Body of pancreas (tissue), 4 donors: ENCODE measurements around the gene CLEC17A.

Experiments
- POLR2A ChIP-seq, 3 donors: fragments of 450-650 bp; IDR thresholded peaks; one replicate each; pipeline ENCODE4 v1.6.1; 2016; ENCODE audit warnings: antibody characterized with exemption in 3 of 3, mild to moderate bottlenecking in 2 of 3
- TF ChIP-seq, protein P1 (sequence below), 7 experiments: fragments of 450-650 bp in 4 of 7; fragments of 200-600 bp in 3 of 7; sonication (generic) in 3 of 7; IDR thresholded peaks; one replicate each; pipeline ENCODE4 v1.5.1; 2016 to 2019; ENCODE audit warnings: antibody characterized with exemption in 7 of 7

DNA sequence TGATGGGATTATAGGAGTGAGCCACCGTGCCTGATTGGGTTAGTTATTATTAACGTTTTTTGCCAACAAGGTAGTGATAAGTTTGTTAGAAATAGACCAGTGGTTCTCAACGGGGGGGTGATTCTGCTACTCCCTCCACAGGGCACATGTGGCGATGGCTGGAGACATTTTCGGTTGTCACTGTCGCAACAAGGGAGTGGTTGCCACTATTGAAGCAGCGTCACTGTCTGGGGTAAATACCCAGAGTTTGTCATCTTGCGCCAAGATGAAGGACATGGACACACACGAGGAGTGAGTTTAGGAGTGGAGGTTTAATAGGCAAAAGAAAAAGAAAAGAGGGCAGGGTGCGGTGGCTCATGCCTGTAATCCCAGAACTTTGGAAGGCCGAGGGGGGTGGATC, 72.8 kb downstream of the CLEC17A start:
- TF ChIP-seq, protein P1, sequence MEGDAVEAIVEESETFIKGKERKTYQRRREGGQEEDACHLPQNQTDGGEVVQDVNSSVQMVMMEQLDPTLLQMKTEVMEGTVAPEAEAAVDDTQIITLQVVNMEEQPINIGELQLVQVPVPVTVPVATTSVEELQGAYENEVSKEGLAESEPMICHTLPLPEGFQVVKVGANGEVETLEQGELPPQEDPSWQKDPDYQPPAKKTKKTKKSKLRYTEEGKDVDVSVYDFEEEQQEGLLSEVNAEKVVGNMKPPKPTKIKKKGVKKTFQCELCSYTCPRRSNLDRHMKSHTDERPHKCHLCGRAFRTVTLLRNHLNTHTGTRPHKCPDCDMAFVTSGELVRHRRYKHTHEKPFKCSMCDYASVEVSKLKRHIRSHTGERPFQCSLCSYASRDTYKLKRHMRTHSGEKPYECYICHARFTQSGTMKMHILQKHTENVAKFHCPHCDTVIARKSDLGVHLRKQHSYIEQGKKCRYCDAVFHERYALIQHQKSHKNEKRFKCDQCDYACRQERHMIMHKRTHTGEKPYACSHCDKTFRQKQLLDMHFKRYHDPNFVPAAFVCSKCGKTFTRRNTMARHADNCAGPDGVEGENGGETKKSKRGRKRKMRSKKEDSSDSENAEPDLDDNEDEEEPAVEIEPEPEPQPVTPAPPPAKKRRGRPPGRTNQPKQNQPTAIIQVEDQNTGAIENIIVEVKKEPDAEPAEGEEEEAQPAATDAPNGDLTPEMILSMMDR (IDR thresholded peaks at IDR 0.05): no peak
- TF ChIP-seq POLR2A (IDR thresholded peaks at IDR 0.05): no peak
